Measurements from ENCODE around the gene MPPED2.

GRCh38 chr11:30535818-30536217 lies 50.3 kb downstream of the MPPED2 start:
- TF ChIP-seq ARID3A (IDR thresholded peaks at IDR 0.05; ENCODE audit: low read depth, low read length) (no peak), RBAK (CRISPR knock-in tag; IDR thresholded peaks at IDR 0.05) (no peak), DMAP1 (CRISPR knock-in tag; IDR thresholded peaks at IDR 0.05) (no peak), CTCF (CRISPR knock-in tag; IDR thresholded peaks at IDR 0.05) (no peak), SNRNP70 (IDR thresholded peaks at IDR 0.05; ENCODE audit: low read depth, low read length) (no peak), ZNF737 (CRISPR knock-in tag; IDR thresholded peaks at IDR 0.05; ENCODE audit: borderline replicate concordance) (no peak), CREB1 (IDR thresholded peaks at IDR 0.05) (no peak), CREB1 (CRISPR knock-in tag; IDR thresholded peaks at IDR 0.05) (no peak), ZBTB43 (CRISPR knock-in tag; conservative IDR thresholded peaks at IDR 0.05) (no peak), ATF6 (CRISPR knock-in tag; conservative IDR thresholded peaks at IDR 0.05) (no peak), IRF2 (CRISPR knock-in tag; IDR thresholded peaks at IDR 0.05) (no peak), ZBTB20 (CRISPR knock-in tag; IDR thresholded peaks at IDR 0.05; ENCODE audit: borderline replicate concordance, low read depth) (no peak)
- TF ChIP-seq, protein P1, sequence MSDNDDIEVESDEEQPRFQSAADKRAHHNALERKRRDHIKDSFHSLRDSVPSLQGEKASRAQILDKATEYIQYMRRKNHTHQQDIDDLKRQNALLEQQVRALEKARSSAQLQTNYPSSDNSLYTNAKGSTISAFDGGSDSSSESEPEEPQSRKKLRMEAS (IDR thresholded peaks at IDR 0.05): no peak
- TF ChIP-seq, protein P2, sequence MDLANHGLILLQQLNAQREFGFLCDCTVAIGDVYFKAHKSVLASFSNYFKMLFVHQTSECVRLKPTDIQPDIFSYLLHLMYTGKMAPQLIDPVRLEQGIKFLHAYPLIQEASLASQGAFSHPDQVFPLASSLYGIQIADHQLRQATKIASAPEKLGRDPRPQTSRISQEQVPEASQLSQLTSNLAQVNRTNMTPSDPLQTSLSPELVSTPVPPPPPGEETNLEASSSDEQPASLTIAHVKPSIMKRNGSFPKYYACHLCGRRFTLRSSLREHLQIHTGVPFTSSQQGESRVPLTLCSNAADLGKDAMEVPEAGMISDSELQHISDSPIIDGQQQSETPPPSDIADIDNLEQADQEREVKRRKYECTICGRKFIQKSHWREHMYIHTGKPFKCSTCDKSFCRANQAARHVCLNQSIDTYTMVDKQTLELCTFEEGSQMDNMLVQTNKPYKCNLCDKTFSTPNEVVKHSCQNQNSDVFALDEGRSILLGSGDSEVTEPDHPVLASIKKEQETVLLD (CRISPR knock-in tag; IDR thresholded peaks at IDR 0.05; ENCODE audit: low read depth): no peak
